ENCODE measurements around the gene ANKS1B.
"Not testable (repeated sequence)": the region's sequence is repeated elsewhere in the genome, so short reads cannot be mapped to it uniquely, and the experiment has no call there.

The ANKS1B gene

DNA sequence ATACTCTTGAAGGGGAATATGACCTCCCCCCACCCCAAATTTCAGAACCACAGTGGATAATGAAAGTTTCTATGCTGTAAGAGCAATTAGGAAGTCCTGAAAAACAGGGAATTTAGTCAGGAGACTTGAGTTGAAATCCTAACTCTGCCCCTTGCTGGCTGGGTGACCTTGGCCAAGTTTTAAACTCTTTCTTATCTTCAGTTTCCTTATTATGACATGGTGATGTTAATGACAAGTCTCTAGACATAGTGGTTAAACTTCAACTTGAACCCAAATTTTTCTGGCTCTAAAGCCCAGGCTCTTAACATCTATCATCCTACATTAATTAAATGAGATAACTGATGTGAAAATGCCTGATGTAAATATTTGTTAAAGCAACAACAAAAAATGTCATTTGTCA lies 1013.8 kb downstream of the ANKS1B start:
- TF ChIP-seq SUZ12 (IDR thresholded peaks at IDR 0.05; ENCODE audit: extremely low read depth, insufficient read depth, insufficient read length) (no peak), YY1 (IDR thresholded peaks at IDR 0.05; ENCODE audit: insufficient read depth, insufficient read length) (no peak), ZNF274 (IDR thresholded peaks at IDR 0.05; ENCODE audit: low read depth, low read length) (no peak)
- no peaks in the 10 kb centered on the region for H3K4me1 ChIP-seq (ENCODE audit: insufficient read depth, insufficient read length)
- no peak overlapping the region for H3K9ac ChIP-seq (ENCODE audit: insufficient read length, low read depth)
- peaks cover 5% of the 10 kb centered on the region for H3K27me3 ChIP-seq (ENCODE audit: insufficient read depth, insufficient read length)
- no peak for DNase-seq (ENCODE audit: low read depth, low spot score)
- H3K4me3 ChIP-seq (ENCODE audit: insufficient read length, low read depth) = no peak overlapping the region
- no peaks in the 10 kb centered on the region for H3K36me3 ChIP-seq (ENCODE audit: insufficient read depth, insufficient read length, low read length)
- H3K9me3 ChIP-seq (ENCODE audit: insufficient read depth, low read length) = no peaks in the 10 kb centered on the region

DNA sequence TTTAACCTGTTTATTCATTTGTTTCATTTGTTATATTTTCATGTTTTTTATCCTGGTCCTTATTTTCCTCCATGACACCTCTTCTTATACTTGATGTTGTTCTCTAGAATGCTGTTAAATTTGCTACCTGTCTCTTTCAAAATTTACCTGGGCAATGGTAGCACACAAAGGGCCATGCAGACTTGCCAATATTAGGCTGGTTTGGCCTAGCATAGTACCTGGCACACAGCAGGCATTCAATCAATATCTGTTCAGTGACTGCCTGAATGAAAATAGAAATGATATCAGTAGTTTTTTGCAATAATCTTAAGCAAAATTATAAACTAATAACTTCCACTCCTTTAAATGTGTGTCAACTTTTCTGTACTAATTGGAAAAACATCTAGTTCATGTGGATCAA lies 1014.5 kb downstream of the ANKS1B start:
- H3K4me3 ChIP-seq (ENCODE audit: insufficient read length, low read depth) = no peak overlapping the region
- H3K9ac ChIP-seq (ENCODE audit: insufficient read length, low read depth) = no peak overlapping the region
- peaks cover 5% of the 10 kb centered on the region for H3K27me3 ChIP-seq (ENCODE audit: insufficient read depth, insufficient read length)
- H3K4me1 ChIP-seq (ENCODE audit: insufficient read depth, insufficient read length) = no peaks in the 10 kb centered on the region
- no peaks in the 10 kb centered on the region for H3K36me3 ChIP-seq (ENCODE audit: insufficient read depth, insufficient read length, low read length)
- DNase-seq (ENCODE audit: low read depth, low spot score) = no peak
- H3K9me3 ChIP-seq (ENCODE audit: insufficient read depth, low read length) = no peaks in the 10 kb centered on the region
- TF ChIP-seq YY1 (IDR thresholded peaks at IDR 0.05; ENCODE audit: insufficient read depth, insufficient read length) = no peak
- no peak for TF ChIP-seq SUZ12 (IDR thresholded peaks at IDR 0.05; ENCODE audit: extremely low read depth, insufficient read depth, insufficient read length)
- TF ChIP-seq ZNF274 (IDR thresholded peaks at IDR 0.05; ENCODE audit: low read depth, low read length) = no peak

GRCh38 chr12:98968896-98969295 lies 1015.8 kb downstream of the ANKS1B start:
- Histone ChIP-seq H3K4me3 (ENCODE audit: insufficient read length, low read depth) (no peak overlapping the region), H3K9ac (ENCODE audit: insufficient read length, low read depth) (no peak overlapping the region), H3K9me3 (ENCODE audit: insufficient read depth, low read length) (no peaks in the 10 kb centered on the region), H3K27me3 (ENCODE audit: insufficient read depth, insufficient read length) (no peaks in the 10 kb centered on the region), H3K4me1 (ENCODE audit: insufficient read depth, insufficient read length) (no peaks in the 10 kb centered on the region), H3K36me3 (ENCODE audit: insufficient read depth, insufficient read length, low read length) (no peaks in the 10 kb centered on the region)
- TF ChIP-seq SUZ12 (IDR thresholded peaks at IDR 0.05; ENCODE audit: extremely low read depth, insufficient read depth, insufficient read length) (no peak), ZNF274 (IDR thresholded peaks at IDR 0.05; ENCODE audit: low read depth, low read length) (no peak), YY1 (IDR thresholded peaks at IDR 0.05; ENCODE audit: insufficient read depth, insufficient read length) (no peak)
- no peak for DNase-seq (ENCODE audit: low read depth, low spot score)

- H3K9me3 ChIP-seq (ENCODE audit: insufficient read depth, low read length); H3K4me3 ChIP-seq (ENCODE audit: insufficient read length, low read depth); H3K4me1 ChIP-seq (ENCODE audit: insufficient read depth, insufficient read length); H3K9ac ChIP-seq (ENCODE audit: insufficient read length, low read depth); DNase-seq (ENCODE audit: low read depth, low spot score); H3K27me3 ChIP-seq (ENCODE audit: insufficient read depth, insufficient read length); H3K36me3 ChIP-seq (ENCODE audit: insufficient read depth, insufficient read length, low read length): not testable (repeated sequence)
These were observed 1027.6 kb downstream of the ANKS1B start for GRCh38 chr12:98957135-98957534.

- TF ChIP-seq ZNF274 (IDR thresholded peaks at IDR 0.05; ENCODE audit: low read depth, low read length) (no peak), YY1 (IDR thresholded peaks at IDR 0.05; ENCODE audit: insufficient read depth, insufficient read length) (no peak), SUZ12 (IDR thresholded peaks at IDR 0.05; ENCODE audit: extremely low read depth, insufficient read depth, insufficient read length) (no peak)
- Histone ChIP-seq H3K27me3 (ENCODE audit: insufficient read depth, insufficient read length) (no peaks in the 10 kb centered on the region), H3K4me3 (ENCODE audit: insufficient read length, low read depth) (no peak overlapping the region), H3K9me3 (ENCODE audit: insufficient read depth, low read length) (no peaks in the 10 kb centered on the region; the same call in 1 of the 2 replicates), H3K9ac (ENCODE audit: insufficient read length, low read depth) (no peak overlapping the region), H3K4me1 (ENCODE audit: insufficient read depth, insufficient read length) (no peaks in the 10 kb centered on the region), H3K36me3 (ENCODE audit: insufficient read depth, insufficient read length, low read length) (no peaks in the 10 kb centered on the region)
- DNase-seq (ENCODE audit: low read depth, low spot score) = peak; percentile 66
These were observed 1029.5 kb downstream of the ANKS1B start for GRCh38 chr12:98955284-98955683.

DNA sequence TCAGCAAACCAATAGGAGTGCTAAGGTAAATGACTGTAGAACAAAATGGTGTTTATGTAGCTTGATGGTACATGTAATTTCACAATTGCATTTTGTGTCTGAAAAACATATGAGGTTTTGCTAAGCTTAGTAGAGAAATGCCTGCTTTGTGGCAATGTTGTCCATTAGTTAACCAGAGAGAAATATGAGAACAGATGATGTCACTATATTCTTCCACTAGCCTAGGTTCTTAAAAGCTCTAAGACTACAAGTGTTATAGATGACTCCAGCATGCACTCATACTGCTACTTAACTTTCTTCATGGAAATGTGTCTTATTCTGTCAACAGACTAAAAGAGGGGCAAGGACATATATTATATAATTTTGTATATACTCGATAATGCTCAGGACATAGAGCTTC lies 1030.2 kb downstream of the ANKS1B start:
- no peak for TF ChIP-seq SUZ12 (IDR thresholded peaks at IDR 0.05; ENCODE audit: extremely low read depth, insufficient read depth, insufficient read length)
- no peak for TF ChIP-seq YY1 (IDR thresholded peaks at IDR 0.05; ENCODE audit: insufficient read depth, insufficient read length)
- no peak for TF ChIP-seq ZNF274 (IDR thresholded peaks at IDR 0.05; ENCODE audit: low read depth, low read length)

GRCh38 chr12:98951406-98951805 lies 1033.3 kb downstream of the ANKS1B start:
- H3K4me3 ChIP-seq (ENCODE audit: insufficient read length, low read depth) = no peak overlapping the region
- TF ChIP-seq YY1 (IDR thresholded peaks at IDR 0.05; ENCODE audit: insufficient read depth, insufficient read length) (no peak), SUZ12 (IDR thresholded peaks at IDR 0.05; ENCODE audit: extremely low read depth, insufficient read depth, insufficient read length) (no peak), ZNF274 (IDR thresholded peaks at IDR 0.05; ENCODE audit: low read depth, low read length) (no peak)
- H3K9ac ChIP-seq (ENCODE audit: insufficient read length, low read depth) = no peak overlapping the region
- no peaks in the 10 kb centered on the region for H3K4me1 ChIP-seq (ENCODE audit: insufficient read depth, insufficient read length)
- H3K9me3 ChIP-seq (ENCODE audit: insufficient read depth, low read length) = no peaks in the 10 kb centered on the region
- no peak for DNase-seq (ENCODE audit: low read depth, low spot score)
- H3K27me3 ChIP-seq (ENCODE audit: insufficient read depth, insufficient read length) = no peaks in the 10 kb centered on the region
- no peaks in the 10 kb centered on the region for H3K36me3 ChIP-seq (ENCODE audit: insufficient read depth, insufficient read length, low read length)

More for the DNA sequence above, 1030.2 kb downstream of the ANKS1B start:
- Histone ChIP-seq H3K9me3 (ENCODE audit: insufficient read depth, low read length) (no peaks in the 10 kb centered on the region; the same call in 1 of the 2 replicates), H3K36me3 (ENCODE audit: insufficient read depth, insufficient read length, low read length) (no peaks in the 10 kb centered on the region), H3K9ac (ENCODE audit: insufficient read length, low read depth) (no peak overlapping the region), H3K4me1 (ENCODE audit: insufficient read depth, insufficient read length) (no peaks in the 10 kb centered on the region), H3K4me3 (ENCODE audit: insufficient read length, low read depth) (no peak overlapping the region), H3K27me3 (ENCODE audit: insufficient read depth, insufficient read length) (no peaks in the 10 kb centered on the region)
- DNase-seq (ENCODE audit: low read depth, low spot score) = no peak
